Astrocyte of the cerebellum (primary cell): ENCODE results near the gene AUP1.

Source experiments
- DNase-seq: peaks from one replicate; pipeline ENCODE4 v3.0.0-alpha.2; 2011; ENCODE audit warnings: low read depth
- H3K4me3 ChIP-seq: 2 replicates; pipeline ENCODE4 v1.5.1; 2011; ENCODE audit warnings: mild to moderate bottlenecking, low read depth, low read length, moderate library complexity
- in situ Hi-C: cut with HindIII; loops from 2 replicates; pipeline ENCODE4 v1.10.0; 2017; ENCODE audit warnings: low sequenced_read_pairs
- TF ChIP-seq, protein P1 (sequence below): IDR thresholded peaks from 2 replicates; pipeline ENCODE4 v1.5.1; 2012; ENCODE audit warnings: low read length, low read depth, moderate library complexity, mild to moderate bottlenecking; ENCODE audit errors: missing control alignments

The AUP1 gene

GRCh38 chr2:74482801-74483674 is 46.5 kb downstream of the AUP1 start, which contains the start of the genes CCDC142 and TTC31:
TSS of gene CCDC142 (minus strand) at chr2:74482998. CDS start at chr2:74482837, 161 bp downstream.
TSS of gene TTC31 (plus strand) at chr2:74483081. CDS start at chr2:74483096, 15 bp downstream.
- TF ChIP-seq, protein P1, sequence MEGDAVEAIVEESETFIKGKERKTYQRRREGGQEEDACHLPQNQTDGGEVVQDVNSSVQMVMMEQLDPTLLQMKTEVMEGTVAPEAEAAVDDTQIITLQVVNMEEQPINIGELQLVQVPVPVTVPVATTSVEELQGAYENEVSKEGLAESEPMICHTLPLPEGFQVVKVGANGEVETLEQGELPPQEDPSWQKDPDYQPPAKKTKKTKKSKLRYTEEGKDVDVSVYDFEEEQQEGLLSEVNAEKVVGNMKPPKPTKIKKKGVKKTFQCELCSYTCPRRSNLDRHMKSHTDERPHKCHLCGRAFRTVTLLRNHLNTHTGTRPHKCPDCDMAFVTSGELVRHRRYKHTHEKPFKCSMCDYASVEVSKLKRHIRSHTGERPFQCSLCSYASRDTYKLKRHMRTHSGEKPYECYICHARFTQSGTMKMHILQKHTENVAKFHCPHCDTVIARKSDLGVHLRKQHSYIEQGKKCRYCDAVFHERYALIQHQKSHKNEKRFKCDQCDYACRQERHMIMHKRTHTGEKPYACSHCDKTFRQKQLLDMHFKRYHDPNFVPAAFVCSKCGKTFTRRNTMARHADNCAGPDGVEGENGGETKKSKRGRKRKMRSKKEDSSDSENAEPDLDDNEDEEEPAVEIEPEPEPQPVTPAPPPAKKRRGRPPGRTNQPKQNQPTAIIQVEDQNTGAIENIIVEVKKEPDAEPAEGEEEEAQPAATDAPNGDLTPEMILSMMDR, result peak; percentile 92
- in situ Hi-C loops, result no loop called here
- DNase-seq, result peak; percentile 87
- H3K4me3 ChIP-seq, result peak within 1 kb of the TSS; percentile 94

GRCh38 chr2:74481961-74482800 is 47.3 kb downstream of the AUP1 start:
- TF ChIP-seq, protein P1, result no peak
- H3K4me3 ChIP-seq, result peak overlapping the region; percentile 94
- DNase-seq, result no peak
- in situ Hi-C loops, result no loop called here

- peak overlapping the region; percentile 94 for H3K4me3 ChIP-seq
- TF ChIP-seq, protein P1, result no peak
- no peak for DNase-seq
- in situ Hi-C loops, result no loop called here
Observed at GRCh38 chr2:74481431-74481830, 48.1 kb downstream of the AUP1 start.
